ENCODE data around the gene GOLGA6C.
"Not testable (repeated sequence)": the region's sequence is repeated elsewhere in the genome, so short reads cannot be mapped to it uniquely, and the experiment has no call there.

The GOLGA6C gene

DNA sequence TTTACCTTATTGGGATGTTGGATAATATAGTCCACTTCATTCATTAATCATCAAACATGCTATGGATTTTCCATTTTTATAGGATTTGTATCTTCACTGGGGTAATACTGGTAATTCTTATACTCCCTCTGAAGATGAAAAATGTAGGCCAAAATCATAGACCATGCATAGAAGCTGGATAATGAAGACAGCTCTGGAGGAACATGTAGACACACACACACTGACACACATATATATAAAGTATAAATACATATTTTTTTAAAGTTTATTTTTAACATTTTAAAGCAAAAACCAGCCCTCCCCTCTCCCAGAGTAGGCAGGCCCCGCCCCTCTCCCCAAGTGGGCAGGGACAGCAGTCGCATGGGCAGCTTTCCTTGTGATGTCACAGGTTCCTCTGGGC, at the start of gene GOLGA6C:
GOLGA6C (plus strand) TSS at position 301 of the 400 bp plus-strand sequence. CDS start 265 bp downstream, outside the sequence.
- DNase-seq, result not testable (repeated sequence)

- DNase-seq, result no peak
Observed at GRCh38 chr15:75208501-75209288, 49.4 kb upstream of the GOLGA6C start.

- no peak for DNase-seq
Observed at GRCh38 chr15:75209289-75209676, 48.9 kb upstream of the GOLGA6C start.

GRCh38 chr15:75210811-75211230, 47.3 kb upstream of the GOLGA6C start:
- DNase-seq, result no peak

- DNase-seq, result no peak
Observed at GRCh38 chr15:75211436-75212199, 46.5 kb upstream of the GOLGA6C start.

GRCh38 chr15:75212200-75212858, 45.8 kb upstream of the GOLGA6C start:
- no peak for DNase-seq

DNA sequence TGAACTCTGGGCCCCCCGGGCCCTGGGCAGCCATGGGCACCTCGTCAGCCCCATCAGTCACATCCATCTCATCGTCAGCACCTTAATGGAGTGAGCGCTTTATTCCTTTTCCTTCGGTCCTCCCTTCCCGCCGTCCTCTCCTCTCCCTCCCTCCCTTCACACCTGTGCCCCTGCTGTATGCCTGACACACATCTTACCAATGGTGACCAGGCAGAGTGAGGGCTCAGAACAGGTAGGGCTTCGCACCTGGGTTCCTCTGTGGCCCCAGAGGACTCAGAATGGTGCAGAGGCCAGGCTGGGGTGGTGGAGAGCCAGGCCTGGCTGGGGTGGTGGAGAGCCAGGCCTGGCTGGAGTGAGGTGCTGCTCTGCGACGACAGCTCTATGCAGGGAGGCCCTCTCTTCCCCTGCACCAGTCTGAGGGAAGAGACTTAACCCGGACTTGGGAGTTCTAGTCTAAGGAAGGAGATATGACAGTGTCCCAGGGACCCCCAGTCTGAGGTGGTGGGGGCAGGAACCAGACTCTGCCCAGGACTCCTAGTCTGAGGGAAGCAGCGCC, 44.8 kb upstream of the GOLGA6C start:
- no peak for DNase-seq

DNA sequence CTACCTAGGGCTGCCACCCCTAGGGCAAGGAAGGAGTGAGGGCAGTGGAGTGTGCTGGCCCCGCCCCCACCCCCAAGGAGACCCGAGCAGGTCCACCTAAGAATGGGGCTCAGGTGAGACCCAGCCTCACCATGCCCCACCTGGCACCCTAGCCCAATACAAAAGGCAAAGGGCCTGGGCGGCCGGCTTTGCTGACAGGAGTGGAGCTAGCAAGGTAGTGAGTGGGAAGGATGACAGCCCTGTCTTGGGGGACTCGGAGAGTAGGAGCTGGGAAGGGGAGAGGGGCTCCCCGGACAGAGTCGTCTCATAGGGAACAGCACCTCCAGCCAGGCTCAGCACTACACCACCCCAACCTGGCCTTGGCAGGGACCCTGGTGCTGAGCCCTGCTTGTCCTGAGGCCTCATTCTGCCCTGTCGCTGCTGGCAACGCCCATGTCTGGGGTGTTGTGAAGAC, 44.3 kb upstream of the GOLGA6C start:
- no peak for DNase-seq

DNA sequence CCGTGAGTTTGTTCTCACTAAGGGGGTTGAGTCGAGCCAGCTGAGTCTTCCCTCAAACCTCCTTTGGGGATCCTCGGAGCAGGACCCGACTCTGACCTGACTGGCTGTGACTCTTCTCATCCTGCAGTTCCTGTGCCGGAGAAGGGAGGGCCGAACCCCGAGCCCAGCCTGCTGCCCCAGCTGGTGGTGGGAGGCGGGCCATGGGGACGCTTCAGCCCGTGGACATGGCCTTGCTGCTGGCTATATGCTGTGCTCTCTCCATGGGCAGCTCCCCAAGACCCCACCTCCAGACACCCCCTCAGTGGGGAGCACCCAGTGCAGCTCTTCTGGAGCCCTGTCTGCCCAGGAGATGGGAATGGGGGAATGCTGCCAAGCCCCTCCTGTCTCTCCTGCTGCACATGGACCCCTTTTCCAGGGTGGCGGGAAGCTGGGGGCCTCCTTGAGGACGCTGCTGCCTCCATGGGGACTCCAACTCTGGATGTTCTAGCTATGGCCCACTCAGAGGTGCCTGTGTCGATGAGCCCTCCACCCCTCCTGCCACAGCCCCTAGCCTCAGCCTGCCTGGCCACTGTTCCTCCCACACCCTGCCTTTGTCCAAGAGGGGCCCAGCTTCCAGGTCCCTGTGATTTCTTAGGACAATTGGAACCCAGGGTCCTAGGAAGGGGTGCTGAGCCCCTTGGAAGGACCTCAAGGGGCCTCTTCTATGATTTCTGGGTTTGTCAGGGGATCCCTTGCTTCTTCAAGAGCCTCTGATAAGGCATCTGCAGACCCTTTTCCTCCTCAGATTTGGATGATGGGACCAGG, 43.6 kb upstream of the GOLGA6C start:
- no peak for DNase-seq

DNA sequence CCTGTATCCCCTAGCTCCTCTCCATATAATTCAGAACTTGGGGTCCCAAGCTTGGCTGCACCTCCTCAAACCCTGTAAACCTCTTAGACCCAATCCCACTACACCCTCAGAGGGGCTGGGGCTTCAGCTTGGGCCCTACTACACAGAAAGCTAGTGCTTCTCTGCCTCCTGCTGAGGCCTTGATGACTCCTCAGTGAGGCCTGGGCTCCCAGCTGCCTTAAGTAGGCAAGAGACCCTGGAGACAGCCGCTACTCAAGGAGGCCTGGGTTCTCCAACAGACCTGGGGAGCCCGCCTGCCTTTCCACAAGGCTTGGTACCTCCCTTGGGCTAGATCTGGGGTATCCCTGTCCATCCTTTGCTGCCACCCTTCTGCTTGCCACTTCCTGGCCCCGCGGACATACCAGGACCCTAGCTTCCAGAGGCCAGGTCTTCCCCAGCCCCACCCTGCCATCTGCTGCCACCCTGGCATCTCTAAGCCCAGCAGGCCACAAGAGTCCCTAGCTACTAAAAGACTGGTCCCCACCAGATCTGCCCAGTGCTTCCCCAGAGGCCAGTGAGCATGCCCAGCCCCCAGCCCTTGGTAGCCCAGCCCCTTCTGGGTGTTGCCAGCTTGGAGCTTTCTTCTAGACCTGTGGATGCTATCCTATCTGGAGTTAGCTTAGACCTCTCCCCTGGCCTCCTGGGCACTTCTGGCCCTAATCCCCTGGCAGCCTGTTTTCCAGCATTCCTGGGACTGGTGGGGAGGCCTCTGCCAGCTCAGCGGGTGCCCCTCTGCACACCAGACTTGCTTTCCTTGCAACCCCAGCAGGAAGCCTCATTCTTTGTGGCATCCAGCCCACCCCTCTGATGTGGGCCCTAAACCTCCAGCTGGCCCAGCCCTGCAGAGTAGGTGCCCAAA, 42.8 kb upstream of the GOLGA6C start:
- no peak for DNase-seq

DNA sequence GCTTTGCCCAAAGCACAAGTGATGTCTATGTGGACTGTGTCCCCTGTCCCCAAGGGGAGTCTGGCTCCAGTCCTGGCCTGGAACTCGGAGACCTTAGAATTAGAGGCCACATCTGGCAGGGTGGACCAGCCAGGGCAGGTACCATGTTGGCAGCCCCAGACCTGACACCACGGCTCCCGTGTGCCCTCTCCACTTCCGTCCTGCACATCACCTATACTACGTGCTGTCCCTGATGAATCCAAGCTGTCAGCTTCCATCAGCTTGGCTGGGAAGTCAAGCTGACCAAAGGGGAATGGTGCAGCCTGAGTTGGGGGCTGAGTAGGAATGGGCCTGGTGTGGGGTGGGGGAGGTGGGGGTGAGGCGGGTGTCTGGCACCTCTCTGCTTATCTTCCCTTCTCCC, 41.1 kb upstream of the GOLGA6C start:
- DNase-seq, result no peak

DNA sequence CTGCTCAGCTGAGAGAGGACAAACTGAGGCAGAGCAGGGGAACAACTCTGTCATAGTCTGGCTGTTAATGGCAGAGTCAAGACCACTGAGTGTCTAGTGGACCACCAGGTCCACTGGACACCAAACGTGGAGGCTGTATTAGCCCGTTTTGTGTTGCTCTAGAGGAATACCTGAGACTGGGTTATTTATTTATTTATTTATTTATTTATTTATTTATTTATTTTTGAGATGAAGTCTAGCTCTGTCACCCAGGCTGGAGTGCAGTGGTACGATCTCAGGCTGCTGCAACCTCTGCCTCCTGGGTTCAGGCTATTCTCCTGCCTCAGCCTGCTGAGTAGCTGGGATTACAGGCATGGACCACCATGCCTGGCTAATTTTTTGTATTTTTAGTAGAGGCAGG, 40.6 kb upstream of the GOLGA6C start:
- DNase-seq, result not testable (repeated sequence)

DNA sequence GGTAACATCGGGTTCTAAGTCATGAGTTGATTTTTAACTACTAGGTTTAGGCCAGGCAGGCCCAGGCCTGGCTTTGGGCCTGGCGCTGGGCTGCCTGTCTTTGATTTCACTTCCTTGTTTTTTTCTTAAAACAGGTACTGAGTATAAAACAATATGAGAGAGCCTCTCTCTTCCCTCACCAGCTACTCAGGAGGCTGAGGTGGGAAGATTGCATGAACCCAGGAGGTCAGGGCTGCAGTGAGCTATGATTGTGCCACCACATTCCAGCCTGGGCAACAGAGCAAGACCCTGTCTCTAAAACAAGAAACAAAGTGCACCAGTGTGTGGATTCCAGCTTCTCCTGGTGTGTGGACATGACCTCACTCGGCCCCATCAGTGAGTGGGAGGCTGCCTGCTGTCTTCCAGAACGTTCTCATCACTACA, 38.6 kb upstream of the GOLGA6C start:
- DNase-seq, result not testable (repeated sequence)

GRCh38 chr15:75223688-75224087, 34.4 kb upstream of the GOLGA6C start:
- DNase-seq, result no peak

DNA sequence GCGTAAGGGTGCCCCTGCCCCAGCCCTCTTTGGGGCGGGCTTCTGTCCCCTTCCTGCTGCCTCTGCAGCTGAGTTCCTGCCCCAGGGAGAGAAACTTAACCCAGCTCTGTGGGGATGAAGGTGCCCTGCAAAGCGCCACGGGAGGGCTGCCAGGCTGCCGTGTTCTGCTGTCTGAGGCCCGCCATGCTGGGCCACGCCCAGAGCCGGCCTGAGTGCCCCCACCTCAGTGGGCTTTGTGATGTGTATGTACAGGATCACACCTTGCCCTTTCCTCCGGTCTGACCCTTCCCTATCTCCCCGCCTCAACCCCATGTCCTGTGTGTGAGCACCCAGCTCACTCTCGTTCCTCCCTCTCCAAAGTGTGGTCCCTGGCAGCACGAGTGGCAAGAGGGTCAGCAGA, 33.9 kb upstream of the GOLGA6C start:
- DNase-seq, result no peak

DNA sequence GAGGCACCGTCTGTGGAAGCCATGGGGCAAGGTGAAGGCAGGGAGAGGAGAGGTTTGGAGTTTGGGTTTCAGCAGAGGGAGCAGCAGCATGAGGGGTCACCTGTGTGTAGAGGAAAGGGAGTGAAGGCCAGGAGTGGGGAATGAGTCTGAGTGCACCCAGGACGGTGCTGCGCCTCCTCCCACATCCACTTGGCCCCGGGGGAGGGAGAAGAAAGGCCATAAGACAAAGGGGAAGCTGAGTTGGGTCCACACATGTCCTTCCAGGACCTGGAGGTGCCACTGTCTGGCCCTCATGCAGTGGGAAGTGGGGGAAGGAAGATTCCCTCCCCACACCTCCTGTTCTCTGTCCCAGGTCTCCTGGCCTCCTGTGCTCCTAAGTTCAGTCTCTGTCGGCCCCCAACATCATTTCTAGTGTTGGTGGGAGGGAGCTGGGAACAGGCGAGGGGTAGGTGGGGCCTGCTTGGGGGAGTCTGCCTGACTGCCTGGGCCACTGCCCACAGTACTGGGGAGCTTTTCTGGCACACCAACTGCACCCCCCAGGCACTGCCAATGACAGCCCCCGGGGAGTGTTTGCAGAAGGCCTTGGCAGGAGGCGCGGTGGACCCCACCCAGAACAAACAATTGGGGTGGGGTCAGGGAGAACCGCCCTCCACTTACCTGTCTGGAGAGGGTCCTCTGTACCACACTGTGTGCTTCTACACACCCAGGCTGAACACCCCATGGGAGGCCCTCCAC, 32.9 kb upstream of the GOLGA6C start:
- not testable (repeated sequence) for DNase-seq

- DNase-seq, result no peak
Observed at GRCh38 chr15:75225951-75226732, 32.0 kb upstream of the GOLGA6C start.

DNA sequence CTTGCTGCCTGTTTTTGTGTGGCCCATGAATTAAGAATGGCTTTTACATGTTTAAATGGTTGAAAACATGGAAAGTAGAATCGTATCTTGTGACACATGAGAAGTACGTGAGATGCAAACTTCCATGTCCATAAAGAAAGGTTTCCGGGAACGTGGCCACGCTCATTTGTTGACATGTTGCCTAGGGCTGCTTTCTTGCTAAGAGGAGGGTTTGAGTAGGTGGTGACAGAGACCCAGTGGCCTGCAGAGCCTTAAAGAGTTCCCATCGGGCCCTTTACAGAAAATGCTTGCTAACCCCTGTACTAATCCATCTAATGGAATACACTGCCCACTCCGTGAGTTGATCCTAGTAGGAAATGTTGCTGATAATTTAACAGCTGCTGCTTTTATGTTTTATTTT, 31.0 kb upstream of the GOLGA6C start:
- not testable (repeated sequence) for DNase-seq

DNA sequence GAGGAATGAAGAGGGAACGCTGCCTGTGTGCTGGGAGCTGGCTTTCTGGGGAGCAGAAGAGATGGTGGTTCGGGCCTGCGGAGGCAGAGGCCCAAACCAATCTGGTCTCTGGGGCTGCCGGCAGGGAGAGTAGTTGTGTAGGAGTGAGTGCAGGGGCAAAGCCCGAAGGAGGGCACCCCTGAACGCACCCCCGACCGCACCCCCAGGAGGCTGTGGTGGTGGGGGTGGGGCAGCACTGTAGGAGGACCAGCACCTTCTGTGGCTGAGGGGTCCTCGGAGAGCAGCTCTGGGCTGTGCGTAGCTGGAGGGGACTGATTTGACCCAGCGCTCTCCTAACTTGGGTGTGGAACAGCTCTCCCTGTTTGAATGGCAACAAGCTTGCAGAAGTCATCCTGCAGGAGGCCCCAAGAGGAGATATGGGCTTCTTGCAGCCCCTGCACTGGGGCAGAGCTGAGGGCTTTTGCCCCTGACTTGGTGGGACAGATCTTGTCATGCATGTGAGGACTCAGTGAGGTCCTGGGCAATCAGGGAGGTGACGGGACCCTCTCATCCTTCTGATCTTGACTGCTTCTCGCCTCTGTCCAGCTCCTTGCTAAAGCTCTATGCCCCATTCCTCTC, 30.4 kb upstream of the GOLGA6C start:
- no peak for DNase-seq

Measured in NCI-H2029 (cell line).